Measurements from ENCODE around the gene DCAF8. TPM values are rescaled to one million over a fixed set of nuclear protein-coding genes. Genes with fewer than 3 reads are reported as not detected.

Gene DCAF8
- total and polyA plus RNA-seq, 2 donors (not counting 3 experiments of a cell fraction or from before 2014, with no cell fraction given), result 85.5 to 106 TPM

DNA sequence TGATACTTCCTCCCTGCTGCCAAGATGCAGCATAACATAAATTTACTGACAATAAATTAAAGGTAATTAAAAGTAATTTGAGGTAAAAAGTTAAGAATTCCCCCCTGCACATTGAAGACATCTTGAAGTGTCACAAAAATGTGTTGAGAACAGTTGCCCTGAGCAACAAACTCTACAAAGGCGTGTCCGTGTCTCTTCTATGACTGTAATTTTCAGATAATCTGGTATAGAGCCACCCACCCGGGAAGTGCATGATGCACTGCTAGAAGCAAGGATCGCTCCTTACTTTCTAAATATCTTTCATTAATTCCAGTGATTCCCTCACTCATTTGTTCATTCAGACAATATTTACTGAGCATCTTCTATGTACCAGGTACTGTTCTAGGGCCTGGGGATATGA, 83.0 kb downstream of the DCAF8 start:
- Histone ChIP-seq H3K4me2 (ENCODE audit: insufficient read depth, low read length) (no peak overlapping the region), H3K27ac (ENCODE audit: insufficient read depth, low read depth, low read length) (no peak overlapping the region), H3K9me3 (replicated peaks; ENCODE audit: control insufficient read depth, insufficient read depth, low read length) (no peaks in the 10 kb centered on the region), H3K79me2 (ENCODE audit: control insufficient read depth, insufficient read depth, low read length) (no peaks in the 10 kb centered on the region), H3K27me3 (ENCODE audit: control insufficient read depth in 2 of 2, insufficient read depth in 2 of 2, low read length in 2 of 2) (peaks cover 7 to 12% of the 10 kb centered on the region in 2 experiments), H3K4me1 (ENCODE audit: control insufficient read depth, extremely low read depth, insufficient read depth, low read length) (no peaks in the 10 kb centered on the region), H2AFZ (ENCODE audit: low read depth, low read length) (no peak overlapping the region), H4K20me1 (replicated peaks; ENCODE audit: control insufficient read depth, extremely low read depth, insufficient read depth, low read length) (no peaks in the 10 kb centered on the region), H3K9me1 (replicated peaks; ENCODE audit: control insufficient read depth, extremely low read depth, insufficient read depth, low read length) (no peaks in the 10 kb centered on the region), H3K4me3 (replicated peaks in 1 of 3; ENCODE audit: insufficient read depth in 1 of 3, low read depth in 1 of 3, low read length in 3 of 3) (no peak overlapping the region), H3K9ac (replicated peaks; ENCODE audit: extremely low read depth, insufficient read depth, low read length) (no peak overlapping the region), H3K36me3 (ENCODE audit: control insufficient read depth in 2 of 2, extremely low read depth in 1 of 2, insufficient read depth in 2 of 2, low read length in 2 of 2) (no peaks in the 10 kb centered on the region)
- ChIA-PET POLR2A (no interaction called here), CTCF (interaction anchor here (1.5 to 1.6 kb wide), 2 partner anchors 14 to 54 kb away, joined by 4 to 7 read pairs; no protein-coding TSS in a partner anchor)
- TF ChIP-seq GATA2 (IDR thresholded peaks at IDR 0.05; ENCODE audit: insufficient read depth, insufficient read length, low read depth, low read length) (no peak), MYC (IDR thresholded peaks at IDR 0.05; ENCODE audit: low read depth, low read length) (no peak)
- TF ChIP-seq, protein P1, sequence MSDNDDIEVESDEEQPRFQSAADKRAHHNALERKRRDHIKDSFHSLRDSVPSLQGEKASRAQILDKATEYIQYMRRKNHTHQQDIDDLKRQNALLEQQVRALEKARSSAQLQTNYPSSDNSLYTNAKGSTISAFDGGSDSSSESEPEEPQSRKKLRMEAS (IDR thresholded peaks at IDR 0.05; ENCODE audit: insufficient read depth, insufficient read length), result no peak
- TF ChIP-seq, protein P2, sequence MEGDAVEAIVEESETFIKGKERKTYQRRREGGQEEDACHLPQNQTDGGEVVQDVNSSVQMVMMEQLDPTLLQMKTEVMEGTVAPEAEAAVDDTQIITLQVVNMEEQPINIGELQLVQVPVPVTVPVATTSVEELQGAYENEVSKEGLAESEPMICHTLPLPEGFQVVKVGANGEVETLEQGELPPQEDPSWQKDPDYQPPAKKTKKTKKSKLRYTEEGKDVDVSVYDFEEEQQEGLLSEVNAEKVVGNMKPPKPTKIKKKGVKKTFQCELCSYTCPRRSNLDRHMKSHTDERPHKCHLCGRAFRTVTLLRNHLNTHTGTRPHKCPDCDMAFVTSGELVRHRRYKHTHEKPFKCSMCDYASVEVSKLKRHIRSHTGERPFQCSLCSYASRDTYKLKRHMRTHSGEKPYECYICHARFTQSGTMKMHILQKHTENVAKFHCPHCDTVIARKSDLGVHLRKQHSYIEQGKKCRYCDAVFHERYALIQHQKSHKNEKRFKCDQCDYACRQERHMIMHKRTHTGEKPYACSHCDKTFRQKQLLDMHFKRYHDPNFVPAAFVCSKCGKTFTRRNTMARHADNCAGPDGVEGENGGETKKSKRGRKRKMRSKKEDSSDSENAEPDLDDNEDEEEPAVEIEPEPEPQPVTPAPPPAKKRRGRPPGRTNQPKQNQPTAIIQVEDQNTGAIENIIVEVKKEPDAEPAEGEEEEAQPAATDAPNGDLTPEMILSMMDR (IDR thresholded peaks at IDR 0.05; ENCODE audit: extremely low read depth in 1 of 2, insufficient read depth in 1 of 2, low read depth in 1 of 2, low read length in 2 of 2), result no peak
- FAIRE-seq (no peak), DNase-seq (ENCODE audit: low read depth, low spot score) (no peak)
- intact Hi-C loops (cut with micrococcal nuclease), result no loop called here
- BruUV-seq (replicated peaks), result no TSS peak
- dilution Hi-C loops (cut with MboI; ENCODE audit: extremely low pct_ligation_motif_present, low sequenced_read_pairs), result no loop called here

DNA sequence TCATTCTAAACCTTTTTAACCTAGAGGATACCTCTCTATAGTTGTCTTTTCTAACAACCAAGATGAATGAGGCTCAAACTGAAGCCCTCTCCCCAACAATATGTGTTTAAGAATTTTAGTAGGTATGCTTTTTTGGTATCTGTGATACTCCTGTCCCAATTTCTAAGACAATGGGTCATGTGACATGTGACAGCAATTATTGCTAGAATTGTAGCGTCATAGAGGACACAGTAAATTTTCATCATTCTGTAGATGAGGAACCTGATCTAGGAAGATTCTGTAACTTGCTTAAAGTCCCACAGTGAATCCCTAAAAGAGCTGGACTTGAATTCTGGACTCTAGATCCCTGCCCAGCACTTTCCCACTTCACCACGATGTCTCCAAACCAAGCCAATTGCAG, 83.6 kb downstream of the DCAF8 start:
- no peaks in the 10 kb centered on the region for H3K36me3 ChIP-seq (ENCODE audit: control insufficient read depth in 2 of 2, extremely low read depth in 1 of 2, insufficient read depth in 2 of 2, low read length in 2 of 2)
- H3K27ac ChIP-seq (ENCODE audit: insufficient read depth, low read depth, low read length), result no peak overlapping the region
- ChIA-PET POLR2A (no interaction called here), CTCF (interaction anchor here (1.6 kb wide), 1 partner anchor 54 kb away, joined by 4 read pairs; no protein-coding TSS in a partner anchor)
- FAIRE-seq (no peak), DNase-seq (ENCODE audit: low read depth, low spot score) (no peak)
- no peak overlapping the region for H3K9ac ChIP-seq (replicated peaks; ENCODE audit: extremely low read depth, insufficient read depth, low read length)
- H3K27me3 ChIP-seq (ENCODE audit: control insufficient read depth in 2 of 2, insufficient read depth in 2 of 2, low read length in 2 of 2), result peaks cover 12% of the 10 kb centered on the region in 2 experiments
- no peaks in the 10 kb centered on the region for H3K79me2 ChIP-seq (ENCODE audit: control insufficient read depth, insufficient read depth, low read length)
- no peaks in the 10 kb centered on the region for H3K9me3 ChIP-seq (replicated peaks; ENCODE audit: control insufficient read depth, insufficient read depth, low read length)
- no peaks in the 10 kb centered on the region for H3K4me1 ChIP-seq (ENCODE audit: control insufficient read depth, extremely low read depth, insufficient read depth, low read length)
- dilution Hi-C loops (cut with MboI; ENCODE audit: extremely low pct_ligation_motif_present, low sequenced_read_pairs) (no loop called here), intact Hi-C loops (cut with micrococcal nuclease) (no loop called here)
- H3K4me2 ChIP-seq (ENCODE audit: insufficient read depth, low read length), result no peak overlapping the region
- H2AFZ ChIP-seq (ENCODE audit: low read depth, low read length), result no peak overlapping the region
- no peak overlapping the region for H3K4me3 ChIP-seq (replicated peaks in 1 of 3; ENCODE audit: insufficient read depth in 1 of 3, low read depth in 1 of 3, low read length in 3 of 3)
- no peak for TF ChIP-seq POLR2A (IDR thresholded peaks at IDR 0.05; ENCODE audit: low read depth, low read length)
- TF ChIP-seq GATA2 (IDR thresholded peaks at IDR 0.05; ENCODE audit: insufficient read depth, insufficient read length, low read depth, low read length), result no peak
- no peak for TF ChIP-seq EZH2 (IDR thresholded peaks at IDR 0.05; ENCODE audit: borderline replicate concordance, low read depth, low read length, severe bottlenecking)
- TF ChIP-seq MYC (IDR thresholded peaks at IDR 0.05; ENCODE audit: low read depth, low read length), result no peak
- no peak for TF ChIP-seq JUN (IDR thresholded peaks at IDR 0.05; ENCODE audit: borderline replicate concordance, insufficient read depth, insufficient read length, low read depth)
- TF ChIP-seq POLR2AphosphoS5 (IDR thresholded peaks at IDR 0.05; ENCODE audit: insufficient read depth, low read depth, low read length), result no peak
- TF ChIP-seq, protein P2 (IDR thresholded peaks at IDR 0.05; ENCODE audit: extremely low read depth in 1 of 2, insufficient read depth in 1 of 2, low read depth in 1 of 2, low read length in 2 of 2), result no peak
- TF ChIP-seq, protein P1 (IDR thresholded peaks at IDR 0.05; ENCODE audit: insufficient read depth, insufficient read length), result no peak
- TF ChIP-seq FOS (IDR thresholded peaks at IDR 0.05; ENCODE audit: borderline replicate concordance, insufficient read depth, low read length), result no peak
- H3K9me1 ChIP-seq (replicated peaks; ENCODE audit: control insufficient read depth, extremely low read depth, insufficient read depth, low read length), result no peaks in the 10 kb centered on the region
- BruUV-seq (replicated peaks), result no TSS peak
- H4K20me1 ChIP-seq (replicated peaks; ENCODE audit: control insufficient read depth, extremely low read depth, insufficient read depth, low read length), result no peaks in the 10 kb centered on the region

Measured in endothelial cell of umbilical vein (primary cell).